ENCODE data around the gene PIK3CB.

DNA sequence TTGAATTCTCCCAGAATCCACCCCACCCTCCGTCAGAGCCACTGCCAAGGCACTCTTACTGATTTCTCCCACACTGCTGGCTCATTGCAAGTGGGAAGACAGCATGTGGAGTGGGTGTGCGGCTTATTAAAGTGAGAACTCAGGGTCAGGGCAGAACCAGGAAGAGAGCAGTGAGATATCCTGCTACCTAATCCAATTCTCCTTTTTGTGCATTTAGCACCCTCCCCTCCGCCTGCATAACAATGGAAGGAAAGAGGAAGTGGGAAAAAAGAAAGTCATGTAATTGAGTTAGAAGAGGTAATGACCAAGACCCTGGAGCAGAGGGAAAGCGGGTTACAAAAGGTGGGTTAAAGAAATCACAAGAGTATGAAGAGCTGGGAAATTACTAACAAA is 27.8 kb upstream of the PIK3CB start:
- TF ChIP-seq, protein P1, sequence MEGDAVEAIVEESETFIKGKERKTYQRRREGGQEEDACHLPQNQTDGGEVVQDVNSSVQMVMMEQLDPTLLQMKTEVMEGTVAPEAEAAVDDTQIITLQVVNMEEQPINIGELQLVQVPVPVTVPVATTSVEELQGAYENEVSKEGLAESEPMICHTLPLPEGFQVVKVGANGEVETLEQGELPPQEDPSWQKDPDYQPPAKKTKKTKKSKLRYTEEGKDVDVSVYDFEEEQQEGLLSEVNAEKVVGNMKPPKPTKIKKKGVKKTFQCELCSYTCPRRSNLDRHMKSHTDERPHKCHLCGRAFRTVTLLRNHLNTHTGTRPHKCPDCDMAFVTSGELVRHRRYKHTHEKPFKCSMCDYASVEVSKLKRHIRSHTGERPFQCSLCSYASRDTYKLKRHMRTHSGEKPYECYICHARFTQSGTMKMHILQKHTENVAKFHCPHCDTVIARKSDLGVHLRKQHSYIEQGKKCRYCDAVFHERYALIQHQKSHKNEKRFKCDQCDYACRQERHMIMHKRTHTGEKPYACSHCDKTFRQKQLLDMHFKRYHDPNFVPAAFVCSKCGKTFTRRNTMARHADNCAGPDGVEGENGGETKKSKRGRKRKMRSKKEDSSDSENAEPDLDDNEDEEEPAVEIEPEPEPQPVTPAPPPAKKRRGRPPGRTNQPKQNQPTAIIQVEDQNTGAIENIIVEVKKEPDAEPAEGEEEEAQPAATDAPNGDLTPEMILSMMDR (conservative IDR thresholded peaks at IDR 0.05; ENCODE audit: low read depth, low read length) = no peak
- no peak for TF ChIP-seq EZH2phosphoT487 (IDR thresholded peaks at IDR 0.05; ENCODE audit: borderline replicate concordance, low read length)

Data from PC-3 (cell line).